ENCODE results near the gene GAB3. TPM values are rescaled to one million over a fixed set of nuclear protein-coding genes. Genes with fewer than 3 reads are reported as not detected.

GAB3 gene
- total RNA-seq, 1 donor from 2014 or later, result 0.52 TPM

DNA sequence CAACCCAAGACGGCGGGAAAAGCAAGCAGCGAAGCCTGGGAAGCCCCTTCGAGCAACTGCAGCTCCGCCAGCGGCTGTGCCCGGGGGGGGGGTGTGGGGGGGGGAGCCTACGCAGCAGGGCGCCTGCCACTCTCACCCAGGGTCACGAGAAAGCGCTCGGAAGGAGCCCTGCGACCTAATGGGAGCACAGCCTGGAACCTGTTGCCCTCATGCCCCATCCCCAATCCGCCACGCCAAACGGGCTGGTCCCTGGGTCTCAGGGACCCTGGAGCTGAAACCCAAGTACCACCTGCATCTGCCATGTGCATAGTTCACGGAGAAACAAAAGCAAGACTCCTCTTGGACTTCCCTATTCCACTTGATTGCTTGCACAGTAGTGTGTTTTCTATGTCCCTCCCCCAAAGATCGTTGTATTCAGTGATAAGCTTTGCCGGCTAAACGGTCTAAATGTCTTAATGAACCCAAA, 359 bp upstream of the GAB3 start:
- ATAC-seq, result no peak

DNA sequence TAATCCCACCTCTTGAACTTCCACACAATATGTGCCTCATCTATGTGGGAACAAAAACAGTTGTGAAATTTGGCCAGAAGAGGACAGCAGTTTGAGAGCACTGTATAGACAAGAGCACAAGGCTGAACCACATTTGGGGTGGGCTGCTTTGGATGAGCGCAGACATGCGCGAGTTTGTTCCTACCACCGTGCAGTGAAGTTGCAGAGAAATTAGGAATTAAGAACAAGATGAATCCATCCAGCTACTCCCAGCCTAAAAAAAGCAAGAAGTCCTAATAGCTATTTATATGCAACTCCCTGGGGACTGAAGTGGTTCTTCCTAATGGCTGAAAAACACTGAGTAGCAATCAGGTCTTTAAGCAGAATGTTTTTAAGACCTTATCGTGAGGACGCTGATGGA, 1.0 kb downstream of the GAB3 start:
- no peak for ATAC-seq

- ATAC-seq, result peak; percentile 79
Observed at GRCh38 chrX:154748712-154749339, 2.1 kb downstream of the GAB3 start.

DNA sequence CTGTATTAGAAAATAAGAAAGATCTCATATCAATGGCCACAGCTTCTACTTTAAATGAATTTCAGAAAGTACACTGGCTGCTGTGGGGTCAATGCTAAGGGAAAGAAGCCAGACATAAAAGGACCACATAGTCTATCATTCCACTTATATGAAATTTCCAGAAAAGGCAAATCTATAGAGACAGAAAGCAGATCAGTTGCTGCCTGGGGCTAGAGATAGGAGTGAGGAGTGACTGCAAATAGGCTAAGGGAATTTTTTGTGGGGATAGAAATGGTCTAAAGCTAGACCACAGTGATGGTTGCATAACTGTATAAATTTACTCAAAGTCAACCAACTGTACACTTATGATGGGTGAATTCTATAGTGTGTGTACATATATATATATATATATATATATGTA, 8.3 kb downstream of the GAB3 start:
- ATAC-seq, result no peak

DNA sequence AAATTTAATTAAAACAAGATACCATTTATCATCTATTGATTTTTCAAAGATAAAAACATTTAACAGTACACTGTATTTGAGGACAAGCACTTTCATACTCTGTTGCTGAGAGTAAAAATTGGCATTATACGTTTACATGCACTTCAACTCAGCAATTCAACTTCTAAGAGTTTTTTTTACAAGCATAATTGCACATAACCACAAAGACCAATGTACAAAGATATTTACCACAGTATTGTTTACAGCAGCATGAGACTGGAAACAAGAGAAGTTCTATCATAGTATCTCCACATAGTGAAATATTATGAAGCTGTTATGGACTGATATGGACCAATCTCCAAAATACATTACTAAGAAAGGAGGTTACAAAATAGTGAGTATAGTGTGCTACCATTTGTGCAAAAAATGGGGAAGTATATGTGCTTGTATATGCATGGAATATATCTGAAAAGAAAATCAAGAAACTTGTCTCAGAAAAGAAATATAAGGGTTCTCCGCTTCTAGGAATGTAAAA, 10.9 kb downstream of the GAB3 start:
- ATAC-seq, result no peak

- peak; percentile 55 for ATAC-seq
Observed at GRCh38 chrX:154738011-154738738, 12.7 kb downstream of the GAB3 start.

- ATAC-seq, result no peak
Observed at GRCh38 chrX:154737136-154737535, 13.7 kb downstream of the GAB3 start.

DNA sequence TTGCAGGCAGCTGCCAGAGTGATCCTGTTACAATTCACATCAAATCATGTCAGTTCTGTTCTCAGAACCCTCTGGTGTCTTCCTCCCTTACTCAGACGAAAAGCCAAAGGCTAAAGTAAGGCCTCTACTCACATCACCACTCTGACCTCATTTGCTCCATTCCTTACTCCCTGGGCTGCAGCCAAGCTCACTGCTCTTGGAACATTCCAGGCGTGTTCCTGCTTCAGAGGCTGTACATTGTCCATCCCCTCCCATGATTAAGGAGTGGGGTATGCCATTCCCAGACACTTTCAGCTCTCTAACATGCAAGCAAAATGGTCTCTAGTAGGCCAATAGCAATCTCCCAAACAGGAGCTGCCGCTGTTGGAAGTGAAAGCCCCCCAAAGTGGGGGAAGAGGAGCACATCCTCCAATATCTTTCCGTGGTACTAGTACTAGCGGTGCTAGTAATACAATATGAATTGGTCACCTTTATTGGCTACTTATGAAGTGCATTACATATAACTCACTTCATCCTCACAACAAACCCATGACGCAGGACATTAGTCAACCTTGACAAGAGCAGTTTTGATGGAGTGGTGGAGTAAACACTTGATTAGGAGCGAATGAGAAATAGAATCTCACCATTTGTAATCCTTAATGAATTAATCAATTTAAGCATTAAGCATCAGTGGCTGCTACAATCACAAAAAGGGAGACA, 15.0 kb downstream of the GAB3 start:
- no peak for ATAC-seq

DNA sequence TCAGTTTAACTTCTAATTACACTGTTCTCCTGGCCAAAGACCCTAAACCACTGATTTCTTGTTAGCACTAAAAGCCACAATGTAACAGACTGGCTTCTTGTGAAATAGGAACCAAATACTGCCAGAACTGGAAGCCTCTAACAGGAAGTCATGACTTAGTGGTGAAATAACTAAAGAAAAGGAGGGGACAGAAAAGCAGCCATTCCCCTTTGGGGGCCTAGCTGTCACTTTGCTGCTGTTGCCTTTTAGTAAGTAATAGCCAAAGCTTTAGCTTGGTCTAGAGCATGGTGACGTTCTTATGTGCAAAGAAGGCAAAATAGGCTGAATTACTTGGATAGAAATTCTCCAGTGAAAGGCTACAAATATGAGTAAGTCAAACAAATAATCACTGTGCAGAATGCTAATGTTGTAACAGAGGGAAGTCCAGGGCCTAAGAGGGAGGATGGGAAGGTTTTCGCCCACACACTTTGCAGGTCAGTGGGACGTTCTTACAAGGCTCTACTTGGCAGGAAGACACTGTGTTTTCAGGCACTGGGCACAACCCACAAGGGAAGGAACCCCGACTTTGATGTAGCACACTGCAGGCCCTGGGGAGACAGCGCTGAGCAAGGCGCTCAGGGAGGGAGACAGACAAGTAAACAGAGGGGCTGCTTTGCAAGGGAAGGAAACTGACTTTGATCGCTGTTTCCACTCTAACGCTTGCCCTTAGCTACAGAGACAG, 16.7 kb downstream of the GAB3 start:
- ATAC-seq, result peak; percentile 14

- ATAC-seq, result no peak
Observed at GRCh38 chrX:154733066-154733425, 17.8 kb downstream of the GAB3 start.

GRCh38 chrX:154732421-154733065, 18.3 kb downstream of the GAB3 start:
- ATAC-seq, result no peak

DNA sequence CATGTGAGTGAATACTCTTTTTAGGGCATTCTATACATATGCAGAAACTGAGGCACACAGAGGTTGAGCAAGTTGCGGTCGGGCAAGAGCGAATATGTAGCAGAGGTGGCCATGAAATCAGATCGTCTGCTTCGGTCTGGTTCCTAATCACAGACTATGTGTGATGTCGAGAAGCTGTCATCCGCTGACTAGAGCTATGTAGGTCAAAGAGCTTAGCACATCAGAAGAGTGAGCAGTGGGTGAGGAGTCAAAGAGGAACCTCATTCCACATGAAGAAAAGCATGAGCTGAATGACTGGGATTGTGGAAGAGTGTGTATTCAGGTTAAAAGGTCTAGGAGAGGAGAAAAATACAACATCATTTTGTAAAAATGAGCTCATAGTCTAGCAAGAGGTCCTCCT, 19.0 kb downstream of the GAB3 start:
- no peak for ATAC-seq

DNA sequence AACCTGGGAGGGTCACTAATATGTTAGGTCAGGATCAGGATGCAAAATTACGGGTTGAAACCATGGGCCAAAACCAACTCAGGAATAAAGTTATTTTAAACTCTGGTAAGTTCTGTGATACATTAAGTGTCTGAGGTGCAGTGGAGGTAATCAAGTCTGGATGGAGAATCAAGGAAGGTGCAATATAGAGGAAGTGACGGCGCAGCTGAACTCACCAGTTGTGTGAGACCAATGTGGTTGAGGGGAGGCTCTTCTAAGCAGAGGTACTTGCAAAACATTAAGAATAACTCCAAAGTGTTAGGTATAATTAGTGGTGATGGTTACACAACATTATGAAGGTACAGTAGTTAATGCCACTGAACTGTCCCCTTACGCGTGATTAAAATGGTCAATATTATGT, 19.7 kb downstream of the GAB3 start:
- ATAC-seq, result no peak

- peak; percentile 50 for ATAC-seq
Observed at GRCh38 chrX:154730253-154730891, 20.5 kb downstream of the GAB3 start.

- ATAC-seq, result no peak
Observed at GRCh38 chrX:154729439-154729838, 21.4 kb downstream of the GAB3 start.

GRCh38 chrX:154728431-154729190, 22.3 kb downstream of the GAB3 start:
- ATAC-seq, result no peak

- ATAC-seq, result no peak
Observed at GRCh38 chrX:154727871-154728270, 23.0 kb downstream of the GAB3 start.

DNA sequence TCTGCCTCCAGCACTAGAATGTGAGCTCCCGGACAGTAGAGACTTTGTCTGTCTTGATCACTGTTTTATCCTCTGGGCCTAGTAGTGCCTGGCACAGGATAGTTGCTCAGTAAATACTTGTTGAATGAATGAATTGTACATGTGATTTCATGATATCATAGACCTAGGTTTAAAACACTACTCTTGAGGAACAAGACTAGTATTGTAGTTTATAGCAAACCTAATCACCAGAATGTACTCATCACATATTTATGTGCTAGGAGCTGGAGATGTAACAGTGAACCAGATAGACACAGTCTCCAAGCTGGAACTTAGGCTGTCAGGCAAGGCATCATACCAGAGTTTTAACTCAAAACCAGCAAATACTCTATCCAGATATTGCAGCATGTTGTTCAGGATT, 23.5 kb downstream of the GAB3 start:
- ATAC-seq, result no peak

DNA sequence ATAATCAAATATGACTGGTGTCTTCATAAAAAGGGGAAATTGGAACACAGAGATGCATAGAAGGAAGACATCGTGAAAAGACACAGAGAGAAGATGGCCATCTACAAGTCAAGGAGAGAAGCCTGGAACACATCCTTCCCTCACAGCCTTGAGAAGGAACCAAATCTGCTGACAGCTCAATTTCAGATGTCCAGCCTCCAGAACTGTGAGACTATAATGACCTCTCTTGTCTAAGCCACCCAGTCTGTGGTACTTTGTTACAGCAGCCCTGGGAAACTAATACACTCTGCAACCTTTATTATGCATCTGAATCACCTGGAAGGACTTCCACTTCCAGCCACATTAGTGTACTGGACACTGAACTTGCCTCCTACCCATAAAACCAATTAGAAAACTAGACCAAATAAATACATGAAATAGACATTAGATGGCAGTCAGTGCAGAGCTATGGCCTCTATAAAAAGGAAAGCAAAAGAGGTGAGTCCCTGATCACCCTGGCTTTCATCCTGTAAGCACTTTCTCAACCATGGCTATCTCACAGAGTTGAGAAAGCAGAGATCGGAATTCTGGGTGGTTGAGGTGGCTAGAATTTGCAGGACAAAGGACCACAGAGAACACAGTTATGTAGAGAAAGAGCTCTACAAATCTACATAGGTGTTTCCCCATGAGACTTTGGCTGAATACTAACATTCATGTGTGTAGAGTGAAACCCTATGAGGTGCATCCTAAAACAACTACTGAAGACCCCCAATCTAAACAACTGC, 25.7 kb downstream of the GAB3 start:
- ATAC-seq, result no peak

DNA sequence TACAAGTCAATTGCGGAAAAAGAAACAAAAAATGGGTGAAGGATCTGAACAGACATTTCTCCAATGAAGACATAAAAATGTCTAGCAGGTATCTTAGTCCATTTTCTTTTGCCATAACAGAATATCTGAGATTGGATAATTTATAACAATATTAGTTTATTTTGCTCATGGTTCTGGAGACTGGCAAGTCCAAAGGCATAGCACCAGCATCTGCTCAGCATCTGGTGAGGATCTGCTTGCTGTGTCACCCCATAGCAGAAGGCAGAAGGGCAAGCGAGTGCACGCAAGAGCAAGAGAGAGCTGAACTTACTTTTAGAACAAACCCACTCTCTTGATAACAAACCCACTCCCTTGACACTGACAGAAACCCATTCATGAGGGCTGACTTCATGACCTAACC, 29.7 kb downstream of the GAB3 start:
- no peak for ATAC-seq

Measured in esophagus mucosa (tissue), 1 donor.